ENCODE results near the gene GPR137B. TPM values are rescaled to one million over a fixed set of nuclear protein-coding genes. Genes with fewer than 3 reads are reported as not detected.

Gene GPR137B
- total and polyA plus RNA-seq, 2 experiments from 2014 or later = 13.0 to 15.5 TPM

DNA sequence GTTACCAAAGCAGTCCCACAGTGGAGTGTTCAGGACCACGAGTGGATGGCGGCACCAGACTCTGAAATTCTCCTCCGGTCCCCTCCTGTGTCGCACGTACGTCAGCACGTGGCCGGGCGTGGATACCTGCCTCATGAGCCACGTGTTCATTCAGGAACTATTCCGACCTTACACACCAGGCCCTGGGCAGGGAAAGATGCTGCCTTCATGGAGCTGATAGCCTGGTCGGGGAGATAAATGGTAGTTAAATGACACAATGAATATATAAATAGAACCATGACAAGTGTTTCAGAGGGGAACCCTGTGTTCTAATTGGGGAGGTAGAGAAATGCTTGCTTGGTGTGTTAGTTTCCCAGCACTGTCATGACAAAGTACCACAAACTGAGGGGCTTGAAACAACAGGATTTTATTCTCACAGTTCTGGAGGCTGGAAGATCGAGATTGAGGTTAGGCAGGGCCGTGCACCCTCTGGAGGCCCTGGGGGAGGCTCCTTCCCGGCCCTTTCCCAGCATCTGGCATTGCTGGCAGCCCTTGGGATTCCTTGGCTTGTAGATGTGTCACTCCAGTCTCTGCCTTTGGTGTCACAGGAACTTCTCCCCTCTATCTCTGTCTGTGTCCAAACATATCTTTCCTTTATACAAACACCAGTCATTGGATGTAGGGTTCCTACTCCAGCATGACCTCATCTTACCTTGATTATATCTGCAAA, 28.9 kb upstream of the GPR137B start:
- Histone ChIP-seq H3K27me3 (no peaks in the 10 kb centered on the region), H3K4me2 (no peak overlapping the region), H2AFZ (no peak overlapping the region), H3K9me3 (ENCODE audit: low read depth) (no peaks in the 10 kb centered on the region), H4K20me1 (ENCODE audit: insufficient read depth, poor library complexity, severe bottlenecking) (no peaks in the 10 kb centered on the region), H3K4me3 (no peak overlapping the region), H3K27ac (no peak overlapping the region), H3K4me1 (ENCODE audit: insufficient read depth) (no peaks in the 10 kb centered on the region), H3K36me3 (replicated peaks; ENCODE audit: insufficient read depth, low read depth) (no peaks in the 10 kb centered on the region), H3K79me2 (no peaks in the 10 kb centered on the region), H3K9me2 (replicated peaks; ENCODE audit: insufficient read depth) (no peaks in the 10 kb centered on the region)
- TF ChIP-seq EZH2 (IDR thresholded peaks at IDR 0.05; ENCODE audit: borderline replicate concordance) = no peak
- TF ChIP-seq, protein P1, sequence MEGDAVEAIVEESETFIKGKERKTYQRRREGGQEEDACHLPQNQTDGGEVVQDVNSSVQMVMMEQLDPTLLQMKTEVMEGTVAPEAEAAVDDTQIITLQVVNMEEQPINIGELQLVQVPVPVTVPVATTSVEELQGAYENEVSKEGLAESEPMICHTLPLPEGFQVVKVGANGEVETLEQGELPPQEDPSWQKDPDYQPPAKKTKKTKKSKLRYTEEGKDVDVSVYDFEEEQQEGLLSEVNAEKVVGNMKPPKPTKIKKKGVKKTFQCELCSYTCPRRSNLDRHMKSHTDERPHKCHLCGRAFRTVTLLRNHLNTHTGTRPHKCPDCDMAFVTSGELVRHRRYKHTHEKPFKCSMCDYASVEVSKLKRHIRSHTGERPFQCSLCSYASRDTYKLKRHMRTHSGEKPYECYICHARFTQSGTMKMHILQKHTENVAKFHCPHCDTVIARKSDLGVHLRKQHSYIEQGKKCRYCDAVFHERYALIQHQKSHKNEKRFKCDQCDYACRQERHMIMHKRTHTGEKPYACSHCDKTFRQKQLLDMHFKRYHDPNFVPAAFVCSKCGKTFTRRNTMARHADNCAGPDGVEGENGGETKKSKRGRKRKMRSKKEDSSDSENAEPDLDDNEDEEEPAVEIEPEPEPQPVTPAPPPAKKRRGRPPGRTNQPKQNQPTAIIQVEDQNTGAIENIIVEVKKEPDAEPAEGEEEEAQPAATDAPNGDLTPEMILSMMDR (IDR thresholded peaks at IDR 0.05; ENCODE audit: poor library complexity) = no peak
- no peak for TF ChIP-seq EZH2phosphoT487 (IDR thresholded peaks at IDR 0.05; ENCODE audit: low read depth, severe bottlenecking, unreplicated experiment)
- DNase-seq (ENCODE audit: low spot score) = no peak
- 89% methylated on average over 15 of the region's 15 CpGs for WGBS (ENCODE audit: low lambda C conversion rate, missing lambda C conversion rate)

DNA sequence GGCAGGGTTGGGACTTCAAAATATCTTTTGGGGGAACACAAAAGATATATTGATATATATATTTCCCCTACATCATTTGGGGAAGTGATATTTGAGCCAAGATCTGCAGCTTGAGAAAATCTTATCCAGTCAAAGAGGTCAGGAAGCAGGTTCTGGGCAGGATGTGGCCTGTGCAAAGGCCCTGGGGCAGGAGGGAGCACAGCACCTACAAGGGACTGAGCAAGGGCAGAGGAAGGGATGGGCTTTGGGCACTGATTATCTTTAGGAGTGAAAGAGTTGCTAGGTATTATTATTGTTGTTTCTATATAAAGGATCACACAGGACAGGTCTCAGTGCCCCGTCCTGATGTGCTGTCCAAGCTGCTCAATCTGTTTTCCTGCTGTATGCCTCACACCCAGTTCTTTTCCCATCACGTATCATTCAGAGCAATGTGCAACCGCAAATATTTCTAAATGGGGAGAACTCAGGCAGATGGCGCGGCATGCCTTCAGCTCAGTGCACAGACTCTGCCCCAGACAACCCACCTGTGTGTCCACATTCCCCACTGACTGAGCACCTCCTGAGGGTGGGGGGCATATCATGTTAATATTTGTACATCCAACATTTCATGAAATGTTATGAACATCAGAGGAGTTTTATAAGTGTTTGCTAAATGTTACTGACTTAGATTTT, 28.1 kb upstream of the GPR137B start:
- DNase-seq (ENCODE audit: low spot score) = no peak

DNA sequence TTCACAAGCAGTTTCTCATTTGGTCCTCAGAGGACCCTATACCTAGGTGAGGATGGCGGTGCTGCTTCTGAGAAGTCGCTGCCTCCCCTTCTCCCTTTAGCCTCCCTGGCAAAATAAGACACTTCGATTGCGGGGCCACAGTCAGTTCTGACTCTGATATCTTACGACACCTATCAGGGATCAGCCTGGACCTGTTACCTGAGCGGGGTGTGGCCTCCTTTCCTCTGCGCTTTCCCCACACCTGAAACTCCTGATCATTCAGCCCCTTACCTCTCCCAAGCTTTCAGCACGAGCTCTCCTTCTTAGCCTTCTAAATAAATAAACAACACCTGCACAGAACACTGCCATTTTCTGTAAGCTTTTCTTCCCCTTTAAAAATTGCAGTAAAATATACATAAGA, 24.6 kb upstream of the GPR137B start:
- Histone ChIP-seq H3K4me2 (no peak overlapping the region), H3K4me3 (no peak overlapping the region), H3K9me3 (ENCODE audit: low read depth) (no peaks in the 10 kb centered on the region), H3K4me1 (ENCODE audit: insufficient read depth) (no peaks in the 10 kb centered on the region), H3K79me2 (no peaks in the 10 kb centered on the region), H3K36me3 (replicated peaks; ENCODE audit: insufficient read depth, low read depth) (no peaks in the 10 kb centered on the region), H3K27ac (no peak overlapping the region), H4K20me1 (ENCODE audit: insufficient read depth, poor library complexity, severe bottlenecking) (no peaks in the 10 kb centered on the region), H3K9me2 (replicated peaks; ENCODE audit: insufficient read depth) (no peaks in the 10 kb centered on the region), H3K27me3 (no peaks in the 10 kb centered on the region), H2AFZ (no peak overlapping the region)
- TF ChIP-seq EZH2 (IDR thresholded peaks at IDR 0.05; ENCODE audit: borderline replicate concordance) = no peak
- TF ChIP-seq, protein P1 (IDR thresholded peaks at IDR 0.05; ENCODE audit: poor library complexity) = no peak
- no peak for DNase-seq (ENCODE audit: low spot score)
- 78% methylated on average over 8 of the region's 8 CpGs for WGBS (ENCODE audit: low lambda C conversion rate, missing lambda C conversion rate)

More for the DNA sequence above, 28.1 kb upstream of the GPR137B start:
- Histone ChIP-seq H3K9me3 (ENCODE audit: low read depth) (no peaks in the 10 kb centered on the region), H3K27ac (no peak overlapping the region), H3K4me1 (ENCODE audit: insufficient read depth) (no peaks in the 10 kb centered on the region), H3K79me2 (no peaks in the 10 kb centered on the region), H3K9me2 (replicated peaks; ENCODE audit: insufficient read depth) (no peaks in the 10 kb centered on the region), H3K27me3 (no peaks in the 10 kb centered on the region), H3K4me3 (no peak overlapping the region), H4K20me1 (ENCODE audit: insufficient read depth, poor library complexity, severe bottlenecking) (no peaks in the 10 kb centered on the region), H3K4me2 (no peak overlapping the region), H2AFZ (no peak overlapping the region), H3K36me3 (replicated peaks; ENCODE audit: insufficient read depth, low read depth) (no peaks in the 10 kb centered on the region)
- TF ChIP-seq EZH2phosphoT487 (IDR thresholded peaks at IDR 0.05; ENCODE audit: low read depth, severe bottlenecking, unreplicated experiment) (no peak), EZH2 (IDR thresholded peaks at IDR 0.05; ENCODE audit: borderline replicate concordance) (no peak)
- TF ChIP-seq, protein P1 (IDR thresholded peaks at IDR 0.05; ENCODE audit: poor library complexity) = no peak
- WGBS (ENCODE audit: low lambda C conversion rate, missing lambda C conversion rate) = 97% methylated on average over 5 of the region's 5 CpGs

All from hepatocyte (in vitro differentiated cells).